HepG2 (cell line): ENCODE results near the gene KIF15. TPM values are rescaled to one million over a fixed set of nuclear protein-coding genes. Genes with fewer than 3 reads are reported as not detected.

ENCODE experiments used
- ATF3 ChIP-seq: sonication (generic); formaldehyde crosslinking; IDR thresholded peaks from 2 replicates; pipeline ENCODE4 v1.4.0; 2020; ENCODE audit warnings: missing genetic modification reagents
- CBFB ChIP-seq: sonication (generic); formaldehyde crosslinking; IDR thresholded peaks from 2 replicates; pipeline ENCODE4 v1.4.0; 2020; ENCODE audit warnings: missing genetic modification reagents
- EEA1 ChIP-seq: sonication (generic); formaldehyde crosslinking; IDR thresholded peaks from 2 replicates; pipeline ENCODE4 v1.5.1; 2020; ENCODE audit warnings: mild to moderate bottlenecking, missing genetic modification reagents, borderline replicate concordance
- FOXM1 ChIP-seq: sonication (generic); formaldehyde crosslinking; IDR thresholded peaks from 2 replicates; pipeline ENCODE4 v1.5.0; 2020; ENCODE audit warnings: missing genetic modification reagents
- GRHL1 ChIP-seq: sonication (generic); formaldehyde crosslinking; conservative IDR thresholded peaks from 2 replicates; pipeline ENCODE4 v1.8.0; 2022; ENCODE audit warnings: missing genetic modification reagents
- HNF4G ChIP-seq, 2 experiments: sonication (generic) in 1 of 2; formaldehyde crosslinking in 1 of 2; IDR thresholded peaks; 2 replicates each; pipeline versions ENCODE4 v1.4.0 to v1.6.1; 2011 to 2020; ENCODE audit warnings: borderline replicate concordance in 2 of 2, low read depth in 2 of 2, mild to moderate bottlenecking in 2 of 2, low read length in 1 of 2, missing genetic modification reagents in 1 of 2, moderate library complexity in 1 of 2
- NONO ChIP-seq, 2 experiments: fragments of 450-650 bp in 1 of 2; sonication (generic) in 1 of 2; formaldehyde crosslinking in 1 of 2; IDR thresholded peaks in 1 of 2; conservative IDR thresholded peaks in 1 of 2; 2 replicates each; pipeline versions ENCODE4 v1.6.1 to v1.8.0; 2017 to 2022; ENCODE audit warnings: mild to moderate bottlenecking in 1 of 2, missing genetic modification reagents in 1 of 2, moderate library complexity in 1 of 2
- NR2F1 ChIP-seq, 2 experiments: fragments of 450-650 bp in 1 of 2; formaldehyde crosslinking in 1 of 2; IDR thresholded peaks; 2 replicates each; pipeline versions ENCODE4 v1.5.0 to v1.6.1; 2016 to 2020; ENCODE audit warnings: mild to moderate bottlenecking in 1 of 2, missing compliant biosample characterization in 1 of 2, missing genetic modification reagents in 1 of 2, moderate library complexity in 1 of 2
- ONECUT2 ChIP-seq: sonication (generic); formaldehyde crosslinking; IDR thresholded peaks from 2 replicates; pipeline ENCODE4 v1.4.0; 2020; ENCODE audit warnings: missing genetic modification reagents
- RAD51 ChIP-seq: fragments of 450-650 bp; IDR thresholded peaks from 2 replicates; pipeline ENCODE4 v1.6.1; 2016; ENCODE audit warnings: borderline replicate concordance
- SATB2 ChIP-seq: sonication (generic); formaldehyde crosslinking; IDR thresholded peaks from 2 replicates; pipeline ENCODE4 v1.5.0; 2020; ENCODE audit warnings: missing genetic modification reagents
- SNAPC4 ChIP-seq: sonication (generic); formaldehyde crosslinking; IDR thresholded peaks from 2 replicates; pipeline ENCODE4 v1.4.0; 2020; ENCODE audit warnings: mild to moderate bottlenecking, missing genetic modification reagents
- TRIM22 ChIP-seq: fragments of 450-650 bp; IDR thresholded peaks from 2 replicates; pipeline ENCODE4 v1.6.1; 2017
- U2AF2 ChIP-seq: fragments of 200-400 bp; formaldehyde crosslinking; IDR thresholded peaks from 2 replicates; pipeline ENCODE4 v1.6.1; 2017; ENCODE audit warnings: low read depth, mild to moderate bottlenecking, low read length
- ZC3H13 ChIP-seq: sonication (generic); formaldehyde crosslinking; IDR thresholded peaks from 2 replicates; pipeline ENCODE4 v1.8.1; 2023; ENCODE audit warnings: mild to moderate bottlenecking, missing genetic modification reagents, moderate library complexity
- ZMYM4 ChIP-seq: sonication (generic); formaldehyde crosslinking; IDR thresholded peaks from 2 replicates; pipeline ENCODE4 v1.8.1; 2023; ENCODE audit warnings: mild to moderate bottlenecking, missing genetic modification reagents
- ZNF547 ChIP-seq: sonication (generic); formaldehyde crosslinking; IDR thresholded peaks from 2 replicates; pipeline ENCODE4 v1.5.1; 2020; ENCODE audit warnings: mild to moderate bottlenecking, missing genetic modification reagents
- ZNF674 ChIP-seq: sonication (generic); formaldehyde crosslinking; IDR thresholded peaks from 2 replicates; pipeline ENCODE4 v1.5.0; 2020; ENCODE audit warnings: low read depth, mild to moderate bottlenecking, missing genetic modification reagents
- ZNF746 ChIP-seq: sonication (generic); formaldehyde crosslinking; IDR thresholded peaks from 2 replicates; pipeline ENCODE4 v1.8.0; 2022; ENCODE audit warnings: mild to moderate bottlenecking, missing genetic modification reagents
- ZNF790 ChIP-seq: sonication (generic); formaldehyde crosslinking; IDR thresholded peaks from 2 replicates; pipeline ENCODE4 v1.8.0; 2022; ENCODE audit warnings: missing genetic modification reagents, mild to moderate bottlenecking, borderline replicate concordance
- polyA plus RNA-seq, 8 experiments: library from polyadenylated mRNA; depleted of rRNA in 3 of 8; stranded (reverse) in 7 of 8; unstranded in 1 of 8; fragments of >200 nt; fragmentation: Illumina TruSeq in 4 of 8; extraction: Trizol in 4 of 8; gene quantifications; 2 replicates each; pipeline versions ENCODE4 v1.2.1 to v1.2.3, GENCODE V29; 2011 to 2016; ENCODE audit warnings: low read depth in 4 of 8, missing spikeins in 1 of 8, mixed read lengths in 1 of 8; ENCODE audit not compliant: insufficient read depth in 1 of 8
- total RNA-seq, 5 experiments: library from RNA; depleted of rRNA; stranded (reverse); fragments of >200 nt; fragmentation: Illumina TruSeq; extraction: Trizol; gene quantifications; 2 replicates each; pipeline ENCODE4 v1.2.3, GENCODE V29; 2016; ENCODE audit warnings: low read depth in 1 of 5

Gene KIF15
- total and polyA plus RNA-seq, 2 of the 13 experiments (the other 11 are each of a cell fraction or from before 2014, with no cell fraction given), result 4.8 to 33.8 TPM

GRCh38 chr3:44761424-44762169 lies at the start of gene KIF15, which contains the start of gene KIAA1143 (continued):
- 0 out of 2 replicates have a peak, but pooled peaks have one; percentile 20 for TF ChIP-seq ATF3 (CRISPR knock-in tag)
- TF ChIP-seq GRHL1 (CRISPR knock-in tag), result no peak
- no peak for TF ChIP-seq NONO (IDR thresholded peaks at IDR 0.05)
- TF ChIP-seq NONO (CRISPR knock-in tag; conservative IDR thresholded peaks at IDR 0.05), result peak; percentile 93
- no peak for TF ChIP-seq TRIM22
- no peak for TF ChIP-seq U2AF2
- TF ChIP-seq EEA1 (CRISPR knock-in tag), result 0 out of 2 replicates have a peak, but pooled peaks have one; percentile 40
- TF ChIP-seq CBFB (CRISPR knock-in tag), result peak; percentile 75
- no peak for TF ChIP-seq ONECUT2 (CRISPR knock-in tag)
- TF ChIP-seq ZNF547 (CRISPR knock-in tag), result peak; percentile 28; the same call in 1 of the 2 replicates
- no peak for TF ChIP-seq SATB2 (CRISPR knock-in tag)
- no peak; the same call in 1 of the 2 replicates for TF ChIP-seq ZNF746 (CRISPR knock-in tag)
- TF ChIP-seq RAD51, result no peak
- TF ChIP-seq ZMYM4 (CRISPR knock-in tag), result peak; percentile 97
- no peak for TF ChIP-seq NR2F1 (CRISPR knock-in tag; IDR thresholded peaks at IDR 0.05)
- TF ChIP-seq ZNF674, result no peak
- TF ChIP-seq FOXM1, result peak; percentile 92
- no peak for TF ChIP-seq SNAPC4
- TF ChIP-seq ZC3H13 (CRISPR knock-in tag), result 0 out of 2 replicates have a peak, but pooled peaks have one; percentile 44
- peak; percentile 49; the same call in 1 of the 2 replicates for TF ChIP-seq ZNF790 (CRISPR knock-in tag)
- no peak for TF ChIP-seq HNF4G (IDR thresholded peaks at IDR 0.05; ENCODE audit: borderline replicate concordance, low read depth, low read length)
- peak; percentile 25; the same call in 1 of the 2 replicates for TF ChIP-seq HNF4G (CRISPR knock-in tag; IDR thresholded peaks at IDR 0.05; ENCODE audit: borderline replicate concordance, low read depth)
